GM19351 (cell line): ENCODE data around the gene JUNB.
A peak's percentile ranks its signal among the peaks of the same experiment; 100 is the strongest.
"Not testable (repeated sequence)": the region's sequence is repeated elsewhere in the genome, so short reads cannot be mapped to it uniquely, and the experiment has no call there.

Experiments
- ATAC-seq: cut with Tn5 transposase; IDR thresholded peaks from one replicate; pipeline ENCODE4 v1.9.1; 2021; ENCODE audit warnings: mild to moderate bottlenecking, moderate library complexity; ENCODE audit not compliant: unreplicated experiment

The JUNB gene

GRCh38 chr19:12788682-12789097, 2.6 kb upstream of the JUNB start:
- no peak for ATAC-seq

- no peak for ATAC-seq
Measured at GRCh38 chr19:12789098-12789903, 2.0 kb upstream of the JUNB start.

GRCh38 chr19:12789904-12790619, 1.2 kb upstream of the JUNB start:
- peak; percentile 44 for ATAC-seq

- ATAC-seq = no peak
Measured at GRCh38 chr19:12790628-12791344, 500 bp upstream of the JUNB start.

- no peak for ATAC-seq
Measured at GRCh38 chr19:12792051-12792852, 966 bp downstream of the JUNB start.

GRCh38 chr19:12792853-12793289, 1.6 kb downstream of the JUNB start:
- no peak for ATAC-seq

GRCh38 chr19:12793290-12794195, 2.3 kb downstream of the JUNB start:
- ATAC-seq = peak; percentile 26

GRCh38 chr19:12794196-12794941, 3.1 kb downstream of the JUNB start:
- no peak for ATAC-seq

GRCh38 chr19:12794971-12795381, 3.7 kb downstream of the JUNB start:
- ATAC-seq = no peak

GRCh38 chr19:12796146-12797071, 5.1 kb downstream of the JUNB start:
- ATAC-seq = no peak

- ATAC-seq = no peak
Measured at GRCh38 chr19:12797141-12797587, 5.9 kb downstream of the JUNB start.

GRCh38 chr19:12797607-12798006, 6.3 kb downstream of the JUNB start:
- ATAC-seq = not testable (repeated sequence)

GRCh38 chr19:12799742-12800465, 8.6 kb downstream of the JUNB start:
- ATAC-seq = no peak

GRCh38 chr19:12800466-12800770, 9.1 kb downstream of the JUNB start:
- ATAC-seq = no peak

- ATAC-seq = no peak
Measured at GRCh38 chr19:12800923-12801465, 9.7 kb downstream of the JUNB start.

GRCh38 chr19:12801466-12802266, 10.4 kb downstream of the JUNB start, which contains the start of the genes PRDX2 and THSD8:
Gene PRDX2, minus strand, starts transcription at chr19:12801800. Its CDS starts 539 bp downstream, at chr19:12801261.
Gene THSD8, plus strand, starts transcription at chr19:12802069. Its CDS starts 3 bp downstream, at chr19:12802072.
- no peak for ATAC-seq
